ENCODE measurements around the gene RNF144B. TPM values are rescaled to one million over a fixed set of nuclear protein-coding genes. Genes with fewer than 3 reads are reported as not detected.
A peak's percentile ranks its signal among the peaks of the same experiment; 100 is the strongest.

Gene RNF144B
- total RNA-seq, 1 experiment from 2014 or later: 26.2 TPM

- POLR2A ChIA-PET (ENCODE audit: unreplicated experiment): no interaction called here
- CTCF ChIA-PET: no interaction called here
Observed at GRCh38 chr6:18384621-18385020, 2.5 kb upstream of the RNF144B start.

GRCh38 chr6:18386298-18386976 is 713 bp upstream of the RNF144B start:
- Histone ChIP-seq H3K79me2 (ENCODE audit: low read depth) (peaks cover 32% of the 10 kb centered on the region), H3K9me2 (ENCODE audit: insufficient read depth) (no peaks in the 10 kb centered on the region), H3K4me3 (peak overlapping the region; percentile 80; the same call in 1 of the 2 replicates), H3K36me3 (ENCODE audit: low read depth) (no peaks in the 10 kb centered on the region), H3K4me2 (peak overlapping the region; percentile 91), H3K27me3 (ENCODE audit: insufficient read depth, low read depth) (no peaks in the 10 kb centered on the region), H4K20me1 (ENCODE audit: insufficient read depth) (no peaks in the 10 kb centered on the region), H3K27ac (peak overlapping the region; percentile 76), H3K9me3 (ENCODE audit: insufficient read depth, low read depth) (no peaks in the 10 kb centered on the region), H2AFZ (peak overlapping the region; percentile 83), H3K4me1 (replicated peaks; ENCODE audit: insufficient read depth) (peaks cover 45% of the 10 kb centered on the region), H3F3A (ENCODE audit: insufficient read depth, low read depth) (peaks cover 5% of the 10 kb centered on the region; the same call in 1 of the 2 replicates)
- POLR2A ChIA-PET (ENCODE audit: unreplicated experiment): interaction anchor here (0.6 to 0.7 kb wide), 6 partner anchors 35 to 241 kb away, joined by 4 to 16 read pairs (median 5); no protein-coding TSS in a partner anchor
- CTCF ChIA-PET: interaction anchor here (0.6 to 1.6 kb wide), 3 partner anchors 63 to 206 kb away, joined by 3 to 10 read pairs (median 4); no protein-coding TSS in a partner anchor
- peak in 1 of 2 experiments; percentile 84 for DNase-seq
- no TSS peak for BruUV-seq (replicated peaks)
- intact Hi-C loops (cut with micrococcal nuclease; ENCODE audit: unreplicated experiment): loop anchor here (2.0 to 5.0 kb wide), 2 partner anchors 44 to 62 kb away; no protein-coding TSS in a partner anchor
- TF ChIP-seq, protein P1, sequence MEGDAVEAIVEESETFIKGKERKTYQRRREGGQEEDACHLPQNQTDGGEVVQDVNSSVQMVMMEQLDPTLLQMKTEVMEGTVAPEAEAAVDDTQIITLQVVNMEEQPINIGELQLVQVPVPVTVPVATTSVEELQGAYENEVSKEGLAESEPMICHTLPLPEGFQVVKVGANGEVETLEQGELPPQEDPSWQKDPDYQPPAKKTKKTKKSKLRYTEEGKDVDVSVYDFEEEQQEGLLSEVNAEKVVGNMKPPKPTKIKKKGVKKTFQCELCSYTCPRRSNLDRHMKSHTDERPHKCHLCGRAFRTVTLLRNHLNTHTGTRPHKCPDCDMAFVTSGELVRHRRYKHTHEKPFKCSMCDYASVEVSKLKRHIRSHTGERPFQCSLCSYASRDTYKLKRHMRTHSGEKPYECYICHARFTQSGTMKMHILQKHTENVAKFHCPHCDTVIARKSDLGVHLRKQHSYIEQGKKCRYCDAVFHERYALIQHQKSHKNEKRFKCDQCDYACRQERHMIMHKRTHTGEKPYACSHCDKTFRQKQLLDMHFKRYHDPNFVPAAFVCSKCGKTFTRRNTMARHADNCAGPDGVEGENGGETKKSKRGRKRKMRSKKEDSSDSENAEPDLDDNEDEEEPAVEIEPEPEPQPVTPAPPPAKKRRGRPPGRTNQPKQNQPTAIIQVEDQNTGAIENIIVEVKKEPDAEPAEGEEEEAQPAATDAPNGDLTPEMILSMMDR (conservative IDR thresholded peaks at IDR 0.05): no peak
- no peak for TF ChIP-seq EZH2 (IDR thresholded peaks at IDR 0.05; ENCODE audit: low read depth)

More at GRCh38 chr6:18384621-18385020, 2.5 kb upstream of the RNF144B start:
- intact Hi-C loops (cut with micrococcal nuclease; ENCODE audit: unreplicated experiment): loop anchor here (5.0 kb wide), 1 partner anchor 42 kb away; no protein-coding TSS in a partner anchor
- no peaks in the 10 kb centered on the region for H3K9me2 ChIP-seq (ENCODE audit: insufficient read depth)
- no peak overlapping the region for H2AFZ ChIP-seq
- H3F3A ChIP-seq (ENCODE audit: insufficient read depth, low read depth): peaks cover 5% of the 10 kb centered on the region; the same call in 1 of the 2 replicates
- no peaks in the 10 kb centered on the region for H3K36me3 ChIP-seq (ENCODE audit: low read depth)
- no peaks in the 10 kb centered on the region for H3K9me3 ChIP-seq (ENCODE audit: insufficient read depth, low read depth)
- peaks cover 31% of the 10 kb centered on the region for H3K4me1 ChIP-seq (replicated peaks; ENCODE audit: insufficient read depth)
- no peaks in the 10 kb centered on the region for H3K27me3 ChIP-seq (ENCODE audit: insufficient read depth, low read depth)
- no peak overlapping the region for H3K4me2 ChIP-seq
- no peak overlapping the region for H3K27ac ChIP-seq
- TF ChIP-seq, protein P1 (conservative IDR thresholded peaks at IDR 0.05): no peak
- no peaks in the 10 kb centered on the region for H4K20me1 ChIP-seq (ENCODE audit: insufficient read depth)
- BruUV-seq (replicated peaks): no TSS peak
- peaks cover 16% of the 10 kb centered on the region for H3K79me2 ChIP-seq (ENCODE audit: low read depth)
- no peak for DNase-seq
- H3K4me3 ChIP-seq: no peak overlapping the region

GRCh38 chr6:18388271-18388670 is 1.1 kb downstream of the RNF144B start:
- Histone ChIP-seq H3K79me2 (ENCODE audit: low read depth) (peaks cover 40% of the 10 kb centered on the region), H3K4me1 (replicated peaks; ENCODE audit: insufficient read depth) (peaks cover 36% of the 10 kb centered on the region), H3F3A (ENCODE audit: insufficient read depth, low read depth) (peaks cover 5% of the 10 kb centered on the region; the same call in 1 of the 2 replicates), H4K20me1 (ENCODE audit: insufficient read depth) (no peaks in the 10 kb centered on the region), H3K9me3 (ENCODE audit: insufficient read depth, low read depth) (no peaks in the 10 kb centered on the region), H3K36me3 (ENCODE audit: low read depth) (no peaks in the 10 kb centered on the region), H2AFZ (peak overlapping the region; percentile 83), H3K4me2 (peak overlapping the region; percentile 91), H3K9me2 (ENCODE audit: insufficient read depth) (no peaks in the 10 kb centered on the region), H3K27me3 (ENCODE audit: insufficient read depth, low read depth) (no peaks in the 10 kb centered on the region), H3K4me3 (peak overlapping the region; percentile 80), H3K27ac (peak overlapping the region; percentile 76)
- ChIA-PET CTCF (interaction anchor here (0.7 kb wide), 1 partner anchor 80 kb away, joined by 3 read pairs; no protein-coding TSS in a partner anchor), POLR2A (ENCODE audit: unreplicated experiment) (interaction anchor here (0.6 to 0.7 kb wide), 2 partner anchors 367 to 512 kb away, joined by 3 to 4 read pairs; no protein-coding TSS in a partner anchor)
- no peak for TF ChIP-seq EZH2 (IDR thresholded peaks at IDR 0.05; ENCODE audit: low read depth)
- TF ChIP-seq, protein P1 (conservative IDR thresholded peaks at IDR 0.05): no peak
- BruUV-seq (replicated peaks): no TSS peak
- peak in 1 of 2 experiments; percentile 40 for DNase-seq
- intact Hi-C loops (cut with micrococcal nuclease; ENCODE audit: unreplicated experiment): loop anchor here (5.0 kb wide), 1 partner anchor 46 kb away; no protein-coding TSS in a partner anchor

Data from PC-9 (cell line).